Spleen (tissue), 7 donors: ENCODE data around the gene FNDC5.

Experiments
- POLR2A ChIP-seq, 3 donors: fragments of 450-650 bp; IDR thresholded peaks; one replicate each; pipeline ENCODE4 v1.5.1; 2017; ENCODE audit warnings: antibody characterized with exemption in 3 of 3, mild to moderate bottlenecking in 1 of 3
- POLR2AphosphoS5 ChIP-seq, 3 donors: sonication (generic); formaldehyde crosslinking; IDR thresholded peaks; one replicate each; pipeline ENCODE4 v1.5.1; 2017; ENCODE audit warnings: antibody characterized with exemption in 3 of 3
- TF ChIP-seq, protein P1 (sequence below), 11 experiments: fragments of 200-600 bp in 7 of 11; fragments of 450-650 bp in 4 of 11; sonication (generic) in 4 of 11; IDR thresholded peaks in 8 of 11; conservative IDR thresholded peaks in 3 of 11; 1 replicate in 7 of 11; 2 replicates in 4 of 11; pipeline versions ENCODE4 v1.4.0 to v1.8.0; 2016 to 2021; ENCODE audit warnings: antibody characterized with exemption in 11 of 11, inconsistent platforms in 4 of 11, mild to moderate bottlenecking in 1 of 11
- donor health status: DM: no; HTN: no; CAD: no; lungs with moderate emphysema.
- donor health status: DM: no; HTN: no; CAD: no.
- donor health status: DM: no; HTN: no; CAD: no.

DNA sequence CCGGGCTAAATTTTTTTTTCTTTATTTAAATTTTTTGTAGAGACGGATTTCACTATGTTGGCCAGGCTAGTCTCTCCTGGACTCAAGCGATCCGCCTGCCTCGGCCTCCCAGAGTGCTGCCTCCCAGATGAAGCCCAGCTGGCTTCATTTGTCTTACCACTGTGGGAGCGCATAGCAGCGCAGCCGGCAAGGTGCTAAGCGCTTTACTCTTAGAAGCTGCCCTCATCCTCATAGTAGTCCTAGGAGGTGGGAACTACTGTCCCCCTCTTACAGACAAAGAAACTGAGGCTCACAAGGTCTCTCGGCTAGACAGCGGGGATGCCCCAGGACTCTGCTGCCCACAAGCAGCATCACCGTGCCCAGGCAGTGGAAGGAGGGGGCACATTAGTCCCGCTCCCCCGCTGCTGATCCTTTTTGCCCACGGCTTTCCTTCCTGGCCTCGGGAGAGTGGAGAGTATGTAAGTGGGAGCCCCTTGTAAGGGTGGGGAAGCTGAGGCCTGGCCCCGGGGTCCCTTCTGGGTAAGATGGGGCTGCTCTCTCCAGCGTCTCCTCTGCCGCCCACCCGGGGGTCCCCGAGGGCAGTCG lies 29.8 kb upstream of the FNDC5 start:
- TF ChIP-seq, protein P1, sequence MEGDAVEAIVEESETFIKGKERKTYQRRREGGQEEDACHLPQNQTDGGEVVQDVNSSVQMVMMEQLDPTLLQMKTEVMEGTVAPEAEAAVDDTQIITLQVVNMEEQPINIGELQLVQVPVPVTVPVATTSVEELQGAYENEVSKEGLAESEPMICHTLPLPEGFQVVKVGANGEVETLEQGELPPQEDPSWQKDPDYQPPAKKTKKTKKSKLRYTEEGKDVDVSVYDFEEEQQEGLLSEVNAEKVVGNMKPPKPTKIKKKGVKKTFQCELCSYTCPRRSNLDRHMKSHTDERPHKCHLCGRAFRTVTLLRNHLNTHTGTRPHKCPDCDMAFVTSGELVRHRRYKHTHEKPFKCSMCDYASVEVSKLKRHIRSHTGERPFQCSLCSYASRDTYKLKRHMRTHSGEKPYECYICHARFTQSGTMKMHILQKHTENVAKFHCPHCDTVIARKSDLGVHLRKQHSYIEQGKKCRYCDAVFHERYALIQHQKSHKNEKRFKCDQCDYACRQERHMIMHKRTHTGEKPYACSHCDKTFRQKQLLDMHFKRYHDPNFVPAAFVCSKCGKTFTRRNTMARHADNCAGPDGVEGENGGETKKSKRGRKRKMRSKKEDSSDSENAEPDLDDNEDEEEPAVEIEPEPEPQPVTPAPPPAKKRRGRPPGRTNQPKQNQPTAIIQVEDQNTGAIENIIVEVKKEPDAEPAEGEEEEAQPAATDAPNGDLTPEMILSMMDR (IDR thresholded peaks at IDR 0.05 in 8 of 11, conservative IDR thresholded peaks at IDR 0.05 in 3 of 11): no peak
- TF ChIP-seq POLR2AphosphoS5 (IDR thresholded peaks at IDR 0.05) (no peak), POLR2A (IDR thresholded peaks at IDR 0.05) (no peak)
